ENCODE results near the gene BMP15. TPM values are rescaled to one million over a fixed set of nuclear protein-coding genes. Genes with fewer than 3 reads are reported as not detected.

Gene BMP15
- total RNA-seq, result not detected

GRCh38 chrX:50910685-50911176 lies at the start of gene BMP15:
TSS of gene BMP15 (plus strand) at chrX:50910735. CDS start at chrX:50910784, 49 bp downstream.

Other genes starting within 250 kb of the BMP15 start
- 3.0 TPM for gene SHROOM4, start 96.5 kb upstream of the BMP15 start, total RNA-seq